ENCODE measurements around the gene TEKT5.

- TF ChIP-seq, protein P1, sequence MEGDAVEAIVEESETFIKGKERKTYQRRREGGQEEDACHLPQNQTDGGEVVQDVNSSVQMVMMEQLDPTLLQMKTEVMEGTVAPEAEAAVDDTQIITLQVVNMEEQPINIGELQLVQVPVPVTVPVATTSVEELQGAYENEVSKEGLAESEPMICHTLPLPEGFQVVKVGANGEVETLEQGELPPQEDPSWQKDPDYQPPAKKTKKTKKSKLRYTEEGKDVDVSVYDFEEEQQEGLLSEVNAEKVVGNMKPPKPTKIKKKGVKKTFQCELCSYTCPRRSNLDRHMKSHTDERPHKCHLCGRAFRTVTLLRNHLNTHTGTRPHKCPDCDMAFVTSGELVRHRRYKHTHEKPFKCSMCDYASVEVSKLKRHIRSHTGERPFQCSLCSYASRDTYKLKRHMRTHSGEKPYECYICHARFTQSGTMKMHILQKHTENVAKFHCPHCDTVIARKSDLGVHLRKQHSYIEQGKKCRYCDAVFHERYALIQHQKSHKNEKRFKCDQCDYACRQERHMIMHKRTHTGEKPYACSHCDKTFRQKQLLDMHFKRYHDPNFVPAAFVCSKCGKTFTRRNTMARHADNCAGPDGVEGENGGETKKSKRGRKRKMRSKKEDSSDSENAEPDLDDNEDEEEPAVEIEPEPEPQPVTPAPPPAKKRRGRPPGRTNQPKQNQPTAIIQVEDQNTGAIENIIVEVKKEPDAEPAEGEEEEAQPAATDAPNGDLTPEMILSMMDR (IDR thresholded peaks at IDR 0.05; ENCODE audit: insufficient read depth, low read length): no peak
- no peak for TF ChIP-seq POLR2AphosphoS5 (IDR thresholded peaks at IDR 0.05; ENCODE audit: low read depth)
- TF ChIP-seq, protein P2, sequence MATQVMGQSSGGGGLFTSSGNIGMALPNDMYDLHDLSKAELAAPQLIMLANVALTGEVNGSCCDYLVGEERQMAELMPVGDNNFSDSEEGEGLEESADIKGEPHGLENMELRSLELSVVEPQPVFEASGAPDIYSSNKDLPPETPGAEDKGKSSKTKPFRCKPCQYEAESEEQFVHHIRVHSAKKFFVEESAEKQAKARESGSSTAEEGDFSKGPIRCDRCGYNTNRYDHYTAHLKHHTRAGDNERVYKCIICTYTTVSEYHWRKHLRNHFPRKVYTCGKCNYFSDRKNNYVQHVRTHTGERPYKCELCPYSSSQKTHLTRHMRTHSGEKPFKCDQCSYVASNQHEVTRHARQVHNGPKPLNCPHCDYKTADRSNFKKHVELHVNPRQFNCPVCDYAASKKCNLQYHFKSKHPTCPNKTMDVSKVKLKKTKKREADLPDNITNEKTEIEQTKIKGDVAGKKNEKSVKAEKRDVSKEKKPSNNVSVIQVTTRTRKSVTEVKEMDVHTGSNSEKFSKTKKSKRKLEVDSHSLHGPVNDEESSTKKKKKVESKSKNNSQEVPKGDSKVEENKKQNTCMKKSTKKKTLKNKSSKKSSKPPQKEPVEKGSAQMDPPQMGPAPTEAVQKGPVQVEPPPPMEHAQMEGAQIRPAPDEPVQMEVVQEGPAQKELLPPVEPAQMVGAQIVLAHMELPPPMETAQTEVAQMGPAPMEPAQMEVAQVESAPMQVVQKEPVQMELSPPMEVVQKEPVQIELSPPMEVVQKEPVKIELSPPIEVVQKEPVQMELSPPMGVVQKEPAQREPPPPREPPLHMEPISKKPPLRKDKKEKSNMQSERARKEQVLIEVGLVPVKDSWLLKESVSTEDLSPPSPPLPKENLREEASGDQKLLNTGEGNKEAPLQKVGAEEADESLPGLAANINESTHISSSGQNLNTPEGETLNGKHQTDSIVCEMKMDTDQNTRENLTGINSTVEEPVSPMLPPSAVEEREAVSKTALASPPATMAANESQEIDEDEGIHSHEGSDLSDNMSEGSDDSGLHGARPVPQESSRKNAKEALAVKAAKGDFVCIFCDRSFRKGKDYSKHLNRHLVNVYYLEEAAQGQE (IDR thresholded peaks at IDR 0.05; ENCODE audit: insufficient replicate concordance, low read depth): no peak
- TF ChIP-seq GABPA (IDR thresholded peaks at IDR 0.05; ENCODE audit: low read depth): no peak
These were observed 85.9 kb downstream of the TEKT5 start for GRCh38 chr16:10608687-10609401.
